Fibroblast of lung (primary cell): ENCODE results near the gene PYGL. TPM values are rescaled to one million over a fixed set of nuclear protein-coding genes. Genes with fewer than 3 reads are reported as not detected.

Experiments used
- DNase-seq, 2 donors: peaks; one replicate each; pipeline versions ENCODE4 v3.0.0 to v3.0.0-alpha.2; 2010; ENCODE audit warnings: low read depth in 2 of 2
- H2AFZ ChIP-seq: 2 replicates; pipeline ENCODE4 v1.5.1; 2012; ENCODE audit warnings: low read length, control low read depth, inconsistent platforms
- H3K27ac ChIP-seq: 2 replicates; pipeline ENCODE4 v1.5.1; 2011; ENCODE audit warnings: low read length, control low read depth; ENCODE audit not compliant: insufficient read depth
- H3K27me3 ChIP-seq: 2 replicates; pipeline ENCODE4 v1.5.1; 2011; ENCODE audit warnings: mild to moderate bottlenecking, low read length; ENCODE audit not compliant: control insufficient read depth, insufficient read depth
- H3K36me3 ChIP-seq: 2 replicates; pipeline ENCODE4 v1.5.1; 2011; ENCODE audit warnings: low read length; ENCODE audit not compliant: control insufficient read depth, insufficient read depth
- H3K4me1 ChIP-seq: 2 replicates; pipeline ENCODE4 v1.5.1; 2011; ENCODE audit warnings: low read length; ENCODE audit not compliant: control insufficient read depth, insufficient read depth; ENCODE audit errors: extremely low read depth
- H3K4me2 ChIP-seq: 2 replicates; pipeline ENCODE4 v1.5.1; 2011; ENCODE audit warnings: low read length, control low read depth; ENCODE audit not compliant: insufficient read depth; ENCODE audit errors: extremely low read depth
- H3K4me3 ChIP-seq, 4 experiments: fragments of 200-600 bp in 1 of 4; sonication (generic) in 1 of 4; replicated peaks in 1 of 4; 2 replicates each; pipeline ENCODE4 v1.5.1; 2011 to 2016; ENCODE audit warnings: low read length in 4 of 4, low read depth in 3 of 4, mild to moderate bottlenecking in 3 of 4, control low read depth in 2 of 4, inconsistent platforms in 1 of 4, mixed read lengths in 1 of 4; ENCODE audit not compliant: insufficient read depth in 1 of 4; ENCODE audit errors: control extremely low read depth in 1 of 4
- H3K79me2 ChIP-seq: 2 replicates; pipeline ENCODE4 v1.5.1; 2012; ENCODE audit warnings: mild to moderate bottlenecking, low read length, inconsistent platforms; ENCODE audit not compliant: control insufficient read depth, insufficient read depth
- H3K9ac ChIP-seq: 2 replicates; pipeline ENCODE4 v1.5.1; 2011; ENCODE audit warnings: mild to moderate bottlenecking, low read length, control low read depth; ENCODE audit not compliant: insufficient read depth
- H3K9me3 ChIP-seq: 2 replicates; pipeline ENCODE4 v1.5.1; 2012; ENCODE audit warnings: low read depth, low read length; ENCODE audit not compliant: control insufficient read depth, insufficient read depth
- H4K20me1 ChIP-seq: 2 replicates; pipeline ENCODE4 v1.5.1; 2011; ENCODE audit warnings: low read length; ENCODE audit not compliant: control insufficient read depth, insufficient read depth; ENCODE audit errors: extremely low read depth
- EZH2 ChIP-seq: IDR thresholded peaks from 2 replicates; pipeline ENCODE4 v1.5.1; 2012; ENCODE audit warnings: low read length, control low read depth, mild to moderate bottlenecking; ENCODE audit errors: missing control alignments
- polyA plus RNA-seq, 2 donors: library from polyadenylated mRNA; depleted of rRNA in 1 of 2; stranded (reverse) in 1 of 2; unstranded in 1 of 2; fragments of >200 nt; gene quantifications; 2 replicates each; pipeline ENCODE4 v1.2.1, GENCODE V29; 2011 to 2012; ENCODE audit warnings: missing spikeins in 1 of 2
- total RNA-seq: library from RNA; depleted of rRNA; stranded (reverse); fragments of >200 nt; gene quantifications from 2 replicates; pipeline ENCODE4 v1.2.1, GENCODE V29; 2014
- TF ChIP-seq, protein P1 (sequence below), 2 donors: IDR thresholded peaks in 1 of 2; conservative IDR thresholded peaks in 1 of 2; 1 replicate in 1 of 2; 2 replicates in 1 of 2; pipeline ENCODE4 v1.5.1; 2011 to 2012; ENCODE audit warnings: low read length in 2 of 2, control low read depth in 1 of 2, inconsistent platforms in 1 of 2, low read depth in 1 of 2, mild to moderate bottlenecking in 1 of 2

The PYGL gene
- total and polyA plus RNA-seq, 2 donors (not counting 1 experiment from before 2014, with no cell fraction given): 56.2 to 76.8 TPM

DNA sequence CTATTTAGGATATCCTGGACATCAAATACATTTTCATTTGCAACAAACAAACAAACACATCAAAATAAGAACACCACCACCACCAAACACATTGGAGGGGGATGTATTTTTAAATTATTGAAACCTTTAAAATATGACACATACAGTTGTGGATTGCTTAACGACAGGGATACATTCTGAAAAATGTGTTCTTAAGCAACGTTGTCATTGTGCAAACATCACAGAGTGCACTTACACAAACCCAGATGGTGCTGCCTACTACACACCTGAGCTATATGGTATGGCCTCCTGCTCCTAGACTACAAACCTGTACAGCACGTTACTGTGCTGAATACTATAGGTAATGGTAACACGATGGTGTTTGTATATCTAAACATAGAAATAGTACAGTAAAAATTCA is 19.4 kb downstream of the PYGL start:
- Histone ChIP-seq H3K4me3 (no peak overlapping the region), H3K27me3 (no peaks in the 10 kb centered on the region), H3K4me1 (peaks cover 6% of the 10 kb centered on the region), H4K20me1 (no peaks in the 10 kb centered on the region), H3K36me3 (no peaks in the 10 kb centered on the region), H2AFZ (no peak overlapping the region), H3K9ac (no peak overlapping the region), H3K27ac (no peak overlapping the region), H3K9me3 (no peaks in the 10 kb centered on the region), H3K4me2 (no peak overlapping the region), H3K79me2 (no peaks in the 10 kb centered on the region)
- no peak for DNase-seq
- TF ChIP-seq EZH2: no peak
- TF ChIP-seq, protein P1, sequence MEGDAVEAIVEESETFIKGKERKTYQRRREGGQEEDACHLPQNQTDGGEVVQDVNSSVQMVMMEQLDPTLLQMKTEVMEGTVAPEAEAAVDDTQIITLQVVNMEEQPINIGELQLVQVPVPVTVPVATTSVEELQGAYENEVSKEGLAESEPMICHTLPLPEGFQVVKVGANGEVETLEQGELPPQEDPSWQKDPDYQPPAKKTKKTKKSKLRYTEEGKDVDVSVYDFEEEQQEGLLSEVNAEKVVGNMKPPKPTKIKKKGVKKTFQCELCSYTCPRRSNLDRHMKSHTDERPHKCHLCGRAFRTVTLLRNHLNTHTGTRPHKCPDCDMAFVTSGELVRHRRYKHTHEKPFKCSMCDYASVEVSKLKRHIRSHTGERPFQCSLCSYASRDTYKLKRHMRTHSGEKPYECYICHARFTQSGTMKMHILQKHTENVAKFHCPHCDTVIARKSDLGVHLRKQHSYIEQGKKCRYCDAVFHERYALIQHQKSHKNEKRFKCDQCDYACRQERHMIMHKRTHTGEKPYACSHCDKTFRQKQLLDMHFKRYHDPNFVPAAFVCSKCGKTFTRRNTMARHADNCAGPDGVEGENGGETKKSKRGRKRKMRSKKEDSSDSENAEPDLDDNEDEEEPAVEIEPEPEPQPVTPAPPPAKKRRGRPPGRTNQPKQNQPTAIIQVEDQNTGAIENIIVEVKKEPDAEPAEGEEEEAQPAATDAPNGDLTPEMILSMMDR (conservative IDR thresholded peaks at IDR 0.05 in 1 of 2, IDR thresholded peaks at IDR 0.05 in 1 of 2; ENCODE audit: low read depth in 1 of 2, low read length in 2 of 2): no peak

DNA sequence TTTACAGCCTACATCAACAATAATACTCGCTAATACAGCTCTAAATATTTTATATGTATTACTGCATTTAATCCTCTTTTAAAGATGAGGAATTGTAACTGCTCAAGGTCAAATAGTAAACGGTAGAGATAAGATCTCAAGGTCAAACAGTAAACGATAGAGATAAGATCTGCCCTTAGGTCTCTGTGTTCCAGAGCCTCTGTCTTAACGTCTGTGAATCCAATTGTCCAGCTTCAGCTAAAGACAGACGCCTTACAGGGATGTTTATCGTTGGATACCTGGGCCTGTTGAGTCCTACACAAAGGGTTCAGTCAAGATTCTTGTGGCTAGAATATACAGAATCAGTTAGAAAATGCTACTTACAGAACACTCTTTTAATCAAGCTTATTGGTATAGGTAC is 20.0 kb downstream of the PYGL start:
- Histone ChIP-seq H3K9me3 (no peaks in the 10 kb centered on the region), H3K9ac (no peak overlapping the region), H3K27ac (no peak overlapping the region), H2AFZ (no peak overlapping the region), H4K20me1 (no peaks in the 10 kb centered on the region), H3K27me3 (no peaks in the 10 kb centered on the region), H3K4me1 (peaks cover 6% of the 10 kb centered on the region), H3K36me3 (no peaks in the 10 kb centered on the region), H3K4me3 (no peak overlapping the region), H3K79me2 (no peaks in the 10 kb centered on the region), H3K4me2 (no peak overlapping the region)
- DNase-seq: no peak
- TF ChIP-seq, protein P1 (conservative IDR thresholded peaks at IDR 0.05 in 1 of 2, IDR thresholded peaks at IDR 0.05 in 1 of 2; ENCODE audit: low read depth in 1 of 2, low read length in 2 of 2): no peak

DNA sequence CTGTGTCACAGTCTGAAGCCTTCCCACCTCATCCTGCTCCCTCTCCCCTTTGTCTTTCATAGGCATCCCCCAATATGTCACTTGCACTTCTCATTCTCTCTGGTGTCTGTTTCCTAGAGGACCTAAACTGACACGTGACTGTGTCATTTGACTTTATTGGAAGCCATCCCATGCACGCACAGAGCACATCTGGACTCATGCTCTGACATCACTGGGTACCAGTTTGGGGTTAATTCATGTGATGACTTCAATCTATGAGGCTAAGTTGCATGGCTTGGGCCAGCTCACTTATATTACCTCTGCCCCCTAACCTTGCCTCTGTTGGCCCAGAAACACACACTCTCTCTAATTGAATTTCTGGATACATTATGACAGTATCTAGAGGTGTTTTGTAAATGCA is 21.5 kb downstream of the PYGL start:
- H3K27ac ChIP-seq: no peak overlapping the region
- H3K4me3 ChIP-seq: no peak overlapping the region
- H3K36me3 ChIP-seq: no peaks in the 10 kb centered on the region
- no peak overlapping the region for H2AFZ ChIP-seq
- H4K20me1 ChIP-seq: no peaks in the 10 kb centered on the region
- H3K4me1 ChIP-seq: peaks cover 6% of the 10 kb centered on the region
- DNase-seq: no peak
- no peaks in the 10 kb centered on the region for H3K27me3 ChIP-seq
- H3K4me2 ChIP-seq: no peak overlapping the region
- TF ChIP-seq EZH2: no peak
- TF ChIP-seq, protein P1 (conservative IDR thresholded peaks at IDR 0.05 in 1 of 2, IDR thresholded peaks at IDR 0.05 in 1 of 2; ENCODE audit: low read depth in 1 of 2, low read length in 2 of 2): no peak
- H3K9me3 ChIP-seq: no peaks in the 10 kb centered on the region
- no peaks in the 10 kb centered on the region for H3K79me2 ChIP-seq
- H3K9ac ChIP-seq: no peak overlapping the region
